ENCODE results near the gene CYLC2.

GRCh38 chr9:103037508-103038477, 42.7 kb downstream of the CYLC2 start:
- TF ChIP-seq EZH2 (IDR thresholded peaks at IDR 0.05; ENCODE audit: low read length, unreplicated experiment) (no peak), CTCF (conservative IDR thresholded peaks at IDR 0.05; ENCODE audit: low read depth, low read length) (no peak), EZH2phosphoT487 (IDR thresholded peaks at IDR 0.05; ENCODE audit: borderline replicate concordance, low read length) (no peak)
